ENCODE measurements around the gene ZXDC.

ZXDC gene

GRCh38 chr3:126423191-126424038 lies 52.3 kb downstream of the ZXDC start:
- DNase-seq (ENCODE audit: low read depth): no peak
- H3K4me3 ChIP-seq (ENCODE audit: low read depth, low read length): no peak overlapping the region

DNA sequence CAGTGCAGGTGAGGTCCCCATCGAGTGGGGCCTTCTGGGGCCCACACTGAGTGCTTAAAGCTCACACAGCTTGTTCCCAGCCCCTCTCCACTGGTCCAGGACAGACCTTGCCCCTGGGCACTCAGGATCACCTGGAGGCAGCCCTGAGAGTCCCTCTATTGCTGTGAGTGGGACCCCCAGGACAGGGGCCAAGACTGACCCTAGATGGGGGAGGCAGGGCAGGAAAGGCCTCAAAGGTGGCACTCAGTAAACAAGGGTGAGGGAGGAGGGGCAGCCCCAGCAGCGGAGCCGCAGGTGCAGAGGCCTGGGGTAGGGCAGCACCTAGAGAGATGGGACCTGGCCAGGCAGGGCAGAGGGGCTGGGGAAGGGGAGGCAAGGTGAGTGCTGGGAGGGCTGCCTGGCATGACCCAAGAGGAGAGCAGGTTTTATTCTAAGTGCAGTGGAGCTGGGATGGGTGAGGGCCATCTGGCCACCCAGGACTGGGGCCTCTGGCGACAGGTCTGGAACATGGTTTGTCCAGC lies 53.1 kb downstream of the ZXDC start:
- no peak for DNase-seq (ENCODE audit: low read depth)
- H3K4me3 ChIP-seq (ENCODE audit: low read depth, low read length): no peak overlapping the region

DNA sequence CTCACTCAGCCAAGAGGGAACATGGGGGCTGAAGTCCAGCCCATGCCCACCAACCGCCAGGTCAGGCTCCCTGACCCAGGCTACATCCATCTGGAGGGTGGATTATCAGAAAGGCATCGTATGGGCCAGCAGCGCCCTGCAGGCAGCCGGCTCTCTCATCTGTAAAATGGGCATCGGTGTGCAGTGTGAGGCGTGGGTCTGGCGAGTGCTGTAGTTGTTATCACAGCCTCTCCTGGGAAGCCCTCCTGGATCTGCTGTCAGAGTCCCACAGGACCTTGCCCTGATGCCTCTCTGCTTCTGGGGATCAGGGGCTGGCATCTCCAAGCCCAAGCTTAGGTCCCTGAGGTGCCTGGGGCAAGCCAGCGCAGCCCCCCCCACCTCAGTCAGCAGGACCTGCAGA lies 53.6 kb downstream of the ZXDC start:
- no peak for DNase-seq (ENCODE audit: low read depth)
- no peak overlapping the region for H3K4me3 ChIP-seq (ENCODE audit: low read depth, low read length)

- H3K4me3 ChIP-seq (ENCODE audit: low read depth, low read length): no peak overlapping the region
- no peak for DNase-seq (ENCODE audit: low read depth)
Observed at GRCh38 chr3:126421573-126422119, 54.0 kb downstream of the ZXDC start.

- H3K4me3 ChIP-seq (ENCODE audit: low read depth, low read length): no peak overlapping the region
- no peak for DNase-seq (ENCODE audit: low read depth)
Observed at GRCh38 chr3:126419886-126420786, 55.6 kb downstream of the ZXDC start.

GRCh38 chr3:126419151-126419703 lies 56.5 kb downstream of the ZXDC start:
- no peak overlapping the region for H3K4me3 ChIP-seq (ENCODE audit: low read depth, low read length)
- DNase-seq (ENCODE audit: low read depth): no peak

GRCh38 chr3:126418661-126419131 lies 57.0 kb downstream of the ZXDC start:
- no peak overlapping the region for H3K4me3 ChIP-seq (ENCODE audit: low read depth, low read length)
- no peak for DNase-seq (ENCODE audit: low read depth)

GRCh38 chr3:126417981-126418530 lies 57.6 kb downstream of the ZXDC start:
- DNase-seq (ENCODE audit: low read depth): no peak
- no peak overlapping the region for H3K4me3 ChIP-seq (ENCODE audit: low read depth, low read length)

GRCh38 chr3:126417515-126417914 lies 58.2 kb downstream of the ZXDC start:
- no peak for DNase-seq (ENCODE audit: low read depth)
- no peak overlapping the region for H3K4me3 ChIP-seq (ENCODE audit: low read depth, low read length)

- DNase-seq (ENCODE audit: low read depth): no peak
- H3K4me3 ChIP-seq (ENCODE audit: low read depth, low read length): no peak overlapping the region
Observed at GRCh38 chr3:126416943-126417342, 58.7 kb downstream of the ZXDC start.

DNA sequence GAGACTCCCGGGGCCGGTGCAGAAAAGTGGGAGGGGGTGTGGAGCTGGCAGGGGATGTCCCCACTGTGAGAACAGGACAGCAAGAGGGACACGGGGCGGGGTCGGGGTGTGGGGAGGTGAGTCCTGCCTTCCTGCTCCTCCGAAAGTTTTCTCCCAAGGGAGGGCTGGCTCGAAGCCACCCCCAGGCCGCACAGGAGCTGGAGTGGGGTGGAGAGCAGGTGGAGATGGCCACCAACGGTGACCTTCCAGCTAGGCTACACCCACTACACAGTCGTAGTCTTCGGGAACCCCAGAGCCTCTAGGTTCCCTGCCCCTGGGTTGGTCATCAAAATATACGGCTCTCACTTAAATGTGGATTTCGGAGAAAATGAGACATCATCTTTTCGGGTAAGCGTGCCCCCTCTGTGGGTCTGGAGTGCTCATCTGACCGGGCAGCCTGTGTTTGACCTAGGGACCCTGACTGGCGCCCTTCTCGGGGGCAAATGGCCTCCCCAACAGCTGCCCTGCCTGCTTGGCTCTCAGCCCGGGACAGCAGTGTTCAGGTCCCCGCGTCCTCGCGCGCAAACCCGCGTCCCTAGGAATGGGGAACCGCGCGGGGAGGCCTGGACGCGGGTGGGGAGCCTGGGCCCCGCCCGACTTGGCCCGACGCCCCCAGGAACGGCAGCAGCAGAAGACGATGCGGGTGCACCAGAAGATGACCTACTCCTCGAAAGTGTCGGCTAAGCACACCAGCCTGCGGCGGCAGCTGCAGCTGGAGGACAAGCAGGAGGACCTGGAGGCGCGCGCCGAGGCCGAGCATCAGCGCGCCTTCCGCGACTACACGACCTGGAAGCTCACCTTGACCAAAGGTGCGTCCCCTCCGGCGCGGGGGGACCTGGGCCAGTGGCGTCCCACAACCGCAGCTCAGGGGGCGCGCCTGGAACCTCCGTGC lies 59.8 kb downstream of the ZXDC start:
- DNase-seq (ENCODE audit: low read depth): no peak
- no peak overlapping the region for H3K4me3 ChIP-seq (ENCODE audit: low read depth, low read length)

- no peak for DNase-seq (ENCODE audit: low read depth)
- no peak overlapping the region for H3K4me3 ChIP-seq (ENCODE audit: low read depth, low read length)
Observed at GRCh38 chr3:126414961-126415660, 60.6 kb downstream of the ZXDC start.

- no peak overlapping the region for H3K4me3 ChIP-seq (ENCODE audit: low read depth, low read length)
- no peak for DNase-seq (ENCODE audit: low read depth)
Observed at GRCh38 chr3:126414406-126414805, 61.3 kb downstream of the ZXDC start.

DNA sequence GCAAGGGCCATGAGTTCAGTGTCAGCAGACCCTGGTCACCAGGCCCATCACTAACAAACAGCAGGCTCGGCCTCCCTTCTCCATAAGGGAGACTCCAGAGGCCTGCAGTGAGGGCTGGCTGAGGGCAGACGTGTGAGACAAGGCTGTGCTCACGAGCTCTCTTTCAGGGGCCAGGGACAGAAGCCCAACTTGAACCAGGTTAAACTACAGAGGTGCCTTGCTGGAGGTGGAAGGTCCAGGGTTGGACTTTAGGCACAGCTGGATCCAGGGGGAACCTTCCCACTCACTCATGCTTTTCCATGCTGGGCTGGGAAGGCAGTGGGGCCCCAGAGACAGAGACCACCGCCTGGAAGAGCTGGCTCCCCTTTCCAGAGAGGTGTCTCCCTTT lies 62.0 kb downstream of the ZXDC start:
- no peak overlapping the region for H3K4me3 ChIP-seq (ENCODE audit: low read depth, low read length)
- no peak for DNase-seq (ENCODE audit: low read depth)

- no peak for DNase-seq (ENCODE audit: low read depth)
Observed at GRCh38 chr3:126412841-126413692, 62.6 kb downstream of the ZXDC start.

DNA sequence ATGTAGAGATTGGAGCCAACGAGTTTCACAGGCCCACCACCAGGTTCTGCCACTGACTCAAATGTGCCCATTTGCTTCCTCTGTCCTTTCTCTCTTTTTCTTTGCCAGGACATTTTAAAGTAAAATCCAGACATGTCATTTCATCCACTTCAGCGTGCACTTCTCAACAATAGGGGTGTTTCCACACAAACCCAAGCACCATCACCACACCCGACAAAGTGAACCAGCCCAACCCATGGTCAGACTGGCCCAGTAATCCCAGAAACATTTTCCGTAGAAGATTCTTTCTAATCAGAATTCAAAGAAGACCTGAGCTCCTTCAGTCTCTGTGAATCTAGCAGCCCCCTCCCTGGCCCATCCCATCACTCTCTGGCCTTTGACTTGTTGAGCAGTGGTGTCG lies 67.6 kb downstream of the ZXDC start:
- H3K4me3 ChIP-seq (ENCODE audit: low read depth, low read length): no peak overlapping the region
- DNase-seq (ENCODE audit: low read depth): no peak

More at GRCh38 chr3:126412841-126413692, 62.6 kb downstream of the ZXDC start:
- H3K4me3 ChIP-seq (ENCODE audit: low read depth, low read length): no peak overlapping the region
